Posterior cingulate gyrus (tissue), 11 donors: ENCODE results near the gene NEURL1B.

Experiments used
- DNase-seq, 10 donors: peaks; one replicate each; pipeline versions ENCODE4 v3.0.0 to v3.0.0-alpha.2; 2020 to 2021; ENCODE audit warnings: mixed read lengths in 3 of 10
- intact Hi-C: fragments of 100-400 bp; cut with DNase I; formaldehyde crosslinking; loops from one replicate; pipeline ENCODE4 v1.15.1; 2023

The NEURL1B gene

DNA sequence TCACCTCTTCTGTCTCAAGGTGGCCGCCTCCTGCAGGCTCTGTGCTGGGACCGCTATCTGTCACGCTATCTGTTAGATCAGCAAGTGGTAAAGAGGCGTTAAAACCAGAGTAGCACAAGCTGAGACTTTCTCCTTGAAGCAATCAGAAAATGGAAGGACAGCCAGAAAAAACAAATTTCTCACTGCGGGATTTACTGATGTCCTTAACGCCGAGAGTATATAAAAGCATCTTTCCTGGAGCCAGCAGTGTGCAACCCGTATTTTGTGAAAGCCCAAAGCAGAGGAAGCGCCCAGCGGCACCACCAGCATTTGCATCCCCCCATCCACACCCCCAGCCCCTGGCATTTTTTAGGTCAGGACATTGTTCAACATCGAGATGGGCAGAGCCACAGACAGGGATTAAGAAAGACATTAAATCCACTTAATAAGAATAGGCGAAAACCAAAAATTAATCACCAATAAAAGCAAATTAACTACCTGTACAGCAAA lies 81.3 kb downstream of the NEURL1B start:
- intact Hi-C loops, result loop anchor here (2.0 kb wide), 1 partner anchor 48 kb away; the partner anchor contains the start of gene DUSP1
- DNase-seq, result peak in 1 of 10 donors; percentile 40

DNA sequence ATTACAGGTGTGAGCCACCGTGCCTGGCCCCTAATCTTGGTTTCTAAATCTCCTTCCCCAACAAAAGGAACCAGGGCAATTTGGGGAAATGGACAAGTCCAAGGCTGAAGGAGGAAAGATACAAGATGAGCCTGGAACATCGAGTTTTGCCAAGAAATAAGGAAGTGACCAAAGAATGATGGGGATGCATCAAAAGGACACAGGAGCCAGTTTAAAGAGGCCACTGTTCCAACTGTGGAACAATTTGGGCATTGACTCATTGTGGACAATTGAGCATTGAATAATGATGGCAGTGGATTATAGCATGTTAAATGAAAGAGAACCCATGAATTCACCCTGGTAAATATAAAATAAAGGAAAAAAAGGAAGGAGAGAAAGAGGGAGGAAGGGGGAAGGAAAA lies 82.4 kb downstream of the NEURL1B start:
- DNase-seq, result no peak

DNA sequence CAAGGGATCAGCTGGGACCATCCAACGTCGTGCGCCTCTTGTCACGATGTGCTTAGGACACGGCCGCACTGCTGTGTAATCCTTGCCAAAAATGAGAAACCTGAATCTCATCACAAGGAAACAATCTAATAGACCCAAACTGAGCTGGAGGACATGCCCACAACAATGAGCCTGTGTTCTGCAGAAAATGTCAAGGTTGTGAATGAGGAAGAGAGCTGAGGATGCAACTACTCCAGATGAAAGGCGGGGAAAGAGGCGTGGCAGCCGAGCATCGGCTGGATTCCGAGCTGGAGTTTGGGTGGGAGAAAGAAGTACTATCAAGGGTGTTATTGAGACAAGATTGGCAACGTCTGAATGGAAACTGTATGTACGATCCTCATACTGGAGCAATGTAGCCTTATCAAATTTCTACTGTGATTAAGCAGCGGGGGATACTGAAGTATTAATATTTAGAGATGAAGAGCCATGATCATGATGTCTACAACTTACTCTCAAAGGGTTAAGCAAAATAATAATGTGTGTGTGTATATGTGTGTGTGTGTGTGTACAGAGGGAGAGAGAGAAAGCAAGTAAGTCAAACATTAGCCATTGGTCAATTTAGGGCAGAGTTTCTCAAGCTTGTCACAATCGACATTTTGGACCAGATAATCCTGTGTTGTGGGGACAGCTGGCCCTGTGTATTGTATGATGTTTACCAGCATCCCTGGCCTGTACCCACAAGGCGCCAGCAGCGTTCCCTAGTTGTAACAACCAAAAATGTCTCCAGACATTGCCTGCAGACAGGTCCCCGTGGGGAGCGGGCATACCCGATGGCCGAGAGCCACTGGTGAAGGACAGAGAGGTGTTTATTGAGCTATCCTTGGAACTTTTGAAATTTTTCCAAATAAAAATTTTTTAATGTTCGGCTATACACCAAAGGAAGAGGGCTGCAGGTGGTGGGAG lies 83.5 kb downstream of the NEURL1B start:
- peak in 4 of 10 donors; percentile 26 to 87 (median 55) for DNase-seq
- intact Hi-C loops, result no loop called here

More for the DNA sequence above, 82.4 kb downstream of the NEURL1B start:
- intact Hi-C loops, result loop anchor here (2.0 kb wide), 1 partner anchor 47 kb away; the partner anchor contains the start of gene DUSP1

DNA sequence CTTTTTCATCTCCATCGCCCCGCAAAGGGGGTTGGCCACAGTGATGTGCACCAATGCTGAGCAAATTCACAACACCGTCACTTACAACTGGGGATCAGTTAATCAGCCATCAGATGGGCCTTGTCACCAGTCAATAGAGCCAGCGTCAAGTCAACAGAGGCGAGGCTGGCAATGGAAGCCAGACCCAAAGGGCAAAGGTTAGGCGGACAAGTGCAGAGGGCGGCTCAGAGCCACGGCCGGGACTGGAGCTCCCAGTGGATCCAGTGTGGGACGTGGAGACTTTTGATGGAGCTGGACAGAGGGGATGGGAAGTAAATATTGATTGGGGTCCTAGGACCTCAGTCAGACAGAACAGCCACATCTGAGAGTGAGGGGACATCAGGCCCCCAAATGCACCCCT lies 84.2 kb downstream of the NEURL1B start:
- intact Hi-C loops, result no loop called here
- peak in 2 of 10 donors; percentile 49 to 77 for DNase-seq

DNA sequence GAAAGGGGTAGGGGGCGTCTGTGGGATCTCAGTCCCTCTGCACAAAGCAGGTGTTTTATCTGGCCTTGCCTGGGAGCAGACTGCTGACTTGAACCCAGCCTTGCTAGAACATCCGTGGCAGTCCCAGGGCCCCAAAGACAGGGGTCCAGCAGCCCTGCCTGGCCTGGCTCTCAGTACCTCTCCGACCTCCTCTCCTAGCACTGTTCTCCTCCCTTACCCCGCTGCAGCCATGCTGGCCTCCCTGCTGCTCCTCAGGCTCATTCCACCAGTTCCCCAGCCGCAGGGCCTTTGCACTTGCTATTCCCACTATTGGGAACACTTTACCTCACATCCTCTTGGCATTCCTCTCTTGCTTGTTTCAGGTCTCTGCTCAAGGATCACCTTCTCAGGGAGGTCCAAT lies 84.7 kb downstream of the NEURL1B start:
- intact Hi-C loops, result no loop called here
- DNase-seq, result peak in 2 of 10 donors; percentile 34 to 53

DNA sequence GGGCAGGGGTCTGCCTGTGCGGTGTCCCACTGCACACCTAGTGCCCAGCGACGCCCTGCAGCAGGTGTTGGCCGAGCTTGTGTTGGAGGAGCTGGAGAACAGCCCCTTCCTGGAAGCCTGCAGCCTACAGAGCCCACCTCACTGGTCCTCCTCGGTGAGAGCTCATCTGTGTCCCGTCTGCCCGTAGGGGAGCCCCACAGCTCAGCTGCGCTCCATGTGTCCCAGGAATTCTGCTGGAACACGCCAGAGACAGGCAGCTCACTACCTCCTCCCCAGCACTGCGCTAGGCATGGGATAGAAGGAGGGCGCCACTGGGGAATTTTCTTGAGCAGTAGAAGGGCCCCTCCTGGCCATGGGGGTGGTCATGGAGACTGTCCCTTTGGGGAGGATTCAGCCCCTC lies 85.9 kb downstream of the NEURL1B start:
- intact Hi-C loops, result no loop called here
- DNase-seq, result peak in 1 of 10 donors; percentile 59

DNA sequence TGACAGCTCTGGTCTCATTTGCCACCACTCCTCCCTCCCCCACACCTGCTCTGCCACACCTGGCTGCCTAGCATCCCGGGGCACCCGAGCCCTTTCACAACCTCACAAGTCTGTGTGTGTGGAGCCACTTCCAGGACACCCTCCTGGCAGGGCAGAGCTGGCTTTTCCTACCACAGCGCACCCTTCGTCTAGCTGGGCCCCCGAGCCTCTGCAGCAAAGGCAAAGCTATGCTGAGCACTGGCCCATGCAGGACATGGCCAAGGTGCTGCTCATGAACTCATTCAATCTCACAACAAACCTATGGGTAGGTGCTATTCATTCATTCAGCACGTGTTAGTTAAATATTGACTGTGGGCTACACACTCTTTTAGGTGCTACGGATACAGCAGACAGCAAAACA lies 86.5 kb downstream of the NEURL1B start:
- peak in 2 of 10 donors; percentile 54 to 66 for DNase-seq

DNA sequence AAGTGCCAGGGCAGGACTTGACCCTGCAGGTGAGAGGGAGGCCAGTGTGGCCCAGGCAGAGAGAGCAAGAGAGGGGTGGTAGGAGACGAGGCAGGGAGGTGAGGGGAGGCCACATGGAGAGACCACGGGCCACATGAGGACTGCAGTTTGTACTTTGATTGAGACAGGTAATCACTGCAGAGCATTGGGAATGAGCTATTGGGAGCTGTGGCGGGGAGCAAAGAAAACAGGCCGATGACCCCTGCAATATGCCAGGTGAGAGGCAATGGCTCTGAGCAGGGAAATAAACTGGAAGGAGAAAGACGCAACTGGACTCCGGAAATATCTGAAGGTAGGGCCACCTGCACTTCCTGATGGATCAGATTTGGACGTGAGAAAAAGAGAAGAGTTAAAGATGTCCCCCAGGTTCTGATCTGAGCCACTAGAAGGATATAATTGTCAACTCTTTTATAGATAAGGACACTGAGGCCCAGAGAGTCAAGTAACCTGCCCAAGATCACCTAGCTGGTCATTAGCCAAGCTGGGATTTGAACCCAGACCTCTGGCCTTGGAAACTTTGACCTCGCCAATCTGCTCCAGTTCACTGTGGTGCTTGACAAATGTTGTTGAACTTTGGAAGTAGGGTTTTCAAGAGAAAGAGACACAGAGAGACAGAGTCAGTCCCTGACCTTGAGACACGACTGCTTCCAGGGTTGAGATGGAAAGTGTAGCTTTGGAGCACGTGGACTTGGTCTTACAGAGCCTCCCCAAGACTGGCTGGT lies 87.6 kb downstream of the NEURL1B start:
- intact Hi-C loops, result no loop called here
- DNase-seq, result peak in 2 of 10 donors; percentile 37 to 47

More for the DNA sequence above, 86.5 kb downstream of the NEURL1B start:
- intact Hi-C loops, result no loop called here

DNA sequence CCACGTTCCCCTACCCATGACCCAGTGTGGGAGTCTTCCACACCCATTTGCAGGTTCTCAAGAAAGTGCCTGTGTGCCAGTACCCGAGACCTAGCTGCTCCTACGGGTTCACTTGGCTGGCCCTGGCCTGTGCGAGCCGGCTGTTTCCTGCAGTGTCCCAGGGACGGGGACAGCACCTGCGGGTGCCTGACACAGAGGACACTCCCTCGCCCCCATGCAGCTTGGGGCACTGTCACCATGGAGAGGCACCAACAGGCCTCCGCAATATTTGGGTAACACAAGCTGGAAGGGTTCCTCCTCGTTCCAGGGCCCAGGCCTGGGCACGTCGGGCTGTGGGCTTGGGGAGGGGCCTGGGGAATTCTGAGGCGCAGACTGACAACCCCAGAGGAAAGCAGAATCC lies 88.5 kb downstream of the NEURL1B start:
- peak in 2 of 10 donors; percentile 63 to 75 for DNase-seq
- intact Hi-C loops, result no loop called here

DNA sequence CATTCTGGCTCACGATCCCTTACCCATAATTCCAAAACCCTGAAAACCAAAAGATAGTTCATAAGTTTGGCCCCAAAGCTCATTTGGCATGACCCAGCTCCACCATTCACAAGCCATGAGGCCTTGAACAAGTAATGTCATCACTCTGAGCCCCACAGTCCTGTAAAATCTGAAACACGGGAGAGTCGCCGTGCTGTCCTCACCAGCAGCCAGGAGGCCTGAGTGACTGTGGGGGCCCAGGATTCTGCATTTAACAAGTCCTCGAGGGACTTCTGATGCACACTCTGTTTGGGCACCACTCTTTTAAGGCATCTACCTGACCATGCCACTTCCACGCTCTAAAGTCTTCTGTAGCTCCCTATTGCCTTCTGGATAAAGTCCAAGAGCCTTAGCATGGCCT lies 89.2 kb downstream of the NEURL1B start:
- DNase-seq, result peak in 1 of 10 donors; percentile 46
- intact Hi-C loops, result no loop called here

DNA sequence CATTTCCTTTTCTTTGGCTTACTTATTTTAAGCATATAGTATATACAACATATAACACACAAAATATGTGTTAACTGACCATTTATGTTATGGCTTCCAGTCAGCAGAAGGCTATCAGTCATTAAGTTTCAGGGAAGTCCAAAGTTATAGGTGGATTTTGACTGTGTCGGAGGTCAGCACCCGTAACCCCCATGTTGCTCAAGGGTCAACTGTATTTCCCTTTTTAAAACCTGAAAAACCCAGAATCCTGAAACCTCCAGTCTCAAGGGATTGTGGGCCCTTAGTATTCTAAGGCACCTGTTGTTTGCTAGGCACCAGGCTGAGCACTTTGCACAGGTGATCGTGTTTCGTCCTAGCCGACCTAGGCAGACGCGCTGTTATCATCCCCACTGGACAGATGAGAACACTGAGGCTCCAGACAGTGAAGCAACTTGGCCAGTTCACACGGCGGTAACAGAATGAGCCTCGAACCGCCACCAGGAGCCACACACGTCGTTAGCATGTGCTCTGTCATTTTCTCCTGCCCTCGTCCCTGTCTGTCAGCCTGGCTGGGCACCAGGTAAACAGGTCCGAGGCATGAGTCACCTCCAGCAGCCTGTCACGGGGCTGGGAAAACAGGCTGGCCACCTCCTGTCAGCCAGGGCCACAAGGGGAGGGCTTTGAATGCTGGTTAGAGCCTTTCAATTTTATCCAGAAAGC lies 90.1 kb downstream of the NEURL1B start:
- DNase-seq, result peak in 2 of 10 donors; percentile 56
- intact Hi-C loops, result no loop called here

DNA sequence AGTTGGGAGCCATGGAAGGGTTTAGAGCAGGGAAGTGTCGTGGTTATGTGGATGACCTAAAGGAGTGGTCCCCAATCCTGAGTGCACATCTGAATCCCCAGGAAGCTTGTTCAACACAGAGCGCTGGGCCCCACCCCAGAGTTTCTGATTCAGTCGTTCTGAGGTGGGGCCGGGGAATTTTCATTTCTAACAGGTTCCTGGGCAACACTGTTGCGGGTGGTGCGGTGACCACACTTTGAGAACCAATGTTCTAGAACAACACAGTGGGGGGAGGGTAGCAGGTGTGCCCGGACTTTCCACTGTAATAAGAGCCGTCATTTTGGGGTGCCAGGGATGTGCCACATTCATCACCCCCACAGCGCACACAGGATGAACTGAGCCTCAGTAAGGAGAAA lies 90.6 kb downstream of the NEURL1B start:
- DNase-seq, result peak in 2 of 10 donors; percentile 34 to 35
- intact Hi-C loops, result no loop called here

DNA sequence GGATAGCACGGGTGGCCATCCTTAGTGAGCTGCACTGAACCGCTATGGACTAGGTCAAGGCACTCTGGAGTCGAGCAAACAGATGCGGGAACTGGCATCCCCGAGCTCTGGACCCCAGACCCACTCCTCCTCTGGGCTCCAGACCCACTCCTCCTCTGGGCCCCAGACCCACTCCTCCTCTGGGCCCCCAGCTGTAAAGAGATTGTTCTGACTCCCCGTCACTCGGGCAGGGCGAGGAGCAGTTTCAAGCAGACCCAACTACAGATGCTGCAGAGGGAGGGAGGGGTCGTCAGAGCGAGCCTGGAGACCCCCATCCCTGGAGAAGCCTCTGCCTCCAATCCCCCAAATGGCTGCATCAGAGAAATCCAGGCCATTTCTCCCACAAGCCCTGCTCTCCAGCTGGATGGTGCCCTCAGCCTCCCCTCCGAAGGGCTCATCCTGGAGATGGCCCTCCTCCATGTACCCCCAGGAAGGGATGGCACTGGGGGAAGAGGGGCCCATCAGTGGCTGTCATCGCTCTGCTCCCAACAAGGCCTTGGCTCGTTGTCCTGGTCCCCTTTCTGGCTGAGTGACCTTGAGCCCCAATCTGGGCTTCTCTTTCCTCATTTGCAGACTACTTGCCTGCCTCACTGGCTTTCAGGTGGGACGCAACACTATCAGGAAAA lies 91.3 kb downstream of the NEURL1B start:
- intact Hi-C loops, result no loop called here
- peak in 2 of 10 donors; percentile 44 to 49 for DNase-seq

DNA sequence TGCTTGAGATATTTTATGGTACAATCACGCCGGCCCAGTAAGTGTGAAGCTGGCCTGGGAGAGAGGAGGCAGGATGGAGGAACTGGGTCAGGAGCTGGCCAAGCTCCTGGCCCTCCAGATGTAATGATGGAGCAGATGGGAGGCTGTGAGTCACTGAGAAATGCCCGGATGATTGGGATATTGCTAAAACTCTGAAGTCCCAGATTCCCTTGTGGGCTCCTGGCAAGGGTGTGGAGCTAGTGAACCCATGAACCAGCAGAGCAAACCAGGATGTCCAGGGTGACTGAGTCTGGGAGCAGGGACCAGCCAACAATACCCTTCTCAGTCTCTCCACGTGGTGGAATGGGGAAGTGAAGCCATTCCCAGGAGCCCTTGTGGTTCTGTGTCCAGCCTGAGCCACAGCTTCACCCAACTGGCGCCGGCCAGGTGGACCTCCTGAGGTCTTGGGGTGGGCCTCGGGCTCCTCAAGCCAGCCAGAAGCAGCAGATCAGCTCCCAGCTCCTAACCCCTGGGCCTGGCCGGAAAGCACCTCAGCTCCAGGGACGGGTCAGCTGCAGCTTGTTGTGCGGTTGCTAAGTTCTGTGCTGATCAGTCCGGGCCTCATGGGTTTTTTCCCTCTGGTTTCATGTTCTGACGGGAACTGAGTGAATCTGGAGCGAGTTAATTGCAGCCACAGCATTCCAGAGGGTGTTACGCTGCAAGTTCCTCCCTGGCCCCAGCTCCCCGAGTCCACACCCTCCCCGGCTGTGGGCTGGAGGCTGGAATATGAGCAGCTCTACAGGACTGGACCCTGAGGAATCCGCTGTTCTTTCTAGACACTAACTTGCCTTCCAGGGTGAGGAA lies 92.3 kb downstream of the NEURL1B start:
- peak in 2 of 10 donors; percentile 69 to 72 for DNase-seq
- intact Hi-C loops, result no loop called here

DNA sequence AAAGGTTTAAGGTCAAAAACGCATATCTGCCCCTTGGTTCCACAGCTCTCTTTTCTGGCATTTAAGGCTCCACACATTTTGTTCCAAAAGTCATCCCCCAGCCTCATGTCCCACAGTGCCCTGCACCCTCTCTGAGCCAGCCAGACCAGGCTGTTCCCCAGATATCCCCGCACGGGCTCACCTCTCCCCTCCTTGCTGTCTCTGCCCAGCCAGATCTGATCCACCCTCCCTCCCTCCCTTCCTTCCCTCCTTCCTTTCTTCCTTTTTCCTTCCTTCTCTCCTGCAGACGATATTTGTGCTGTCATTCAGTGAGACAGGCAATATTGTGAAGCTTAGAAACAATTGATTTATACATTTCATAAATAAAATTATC lies 92.9 kb downstream of the NEURL1B start:
- peak in 2 of 10 donors; percentile 15 to 68 for DNase-seq
- intact Hi-C loops, result no loop called here

DNA sequence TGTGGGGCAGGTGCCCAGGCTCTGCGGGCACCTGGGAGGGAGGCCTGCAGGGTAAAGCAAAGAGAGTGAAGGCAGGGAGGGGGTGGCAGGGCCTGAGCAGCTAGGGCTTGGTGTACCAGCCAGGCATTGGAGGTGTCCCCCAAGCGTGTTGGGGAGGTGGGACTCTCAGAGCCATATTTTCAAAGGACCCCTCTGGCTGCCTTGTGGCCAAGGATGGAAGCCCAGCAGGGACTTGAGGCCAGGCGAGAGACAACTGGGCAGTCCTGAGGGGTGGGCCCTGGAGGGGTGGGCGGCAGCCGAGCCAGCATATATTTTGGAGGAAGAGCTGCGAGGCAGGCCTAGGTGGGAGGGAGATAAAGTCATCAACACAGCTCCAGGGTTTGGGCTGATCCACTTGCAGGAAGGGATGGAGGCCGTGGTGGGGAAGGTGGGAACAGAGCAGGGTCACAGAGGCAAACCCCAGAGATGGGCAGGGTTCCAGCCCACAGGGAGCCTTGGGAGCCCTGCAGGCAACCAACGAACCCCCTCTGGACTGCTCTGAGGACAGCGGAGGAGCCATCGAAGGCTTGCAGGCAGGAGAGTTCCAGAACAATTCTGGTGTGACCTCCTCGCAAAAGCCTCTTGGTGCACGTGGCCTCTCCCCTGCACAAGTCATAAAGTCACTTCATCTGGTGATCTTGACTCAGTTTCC lies 94.2 kb downstream of the NEURL1B start:
- peak in 2 of 10 donors; percentile 52 to 58 for DNase-seq
- intact Hi-C loops, result no loop called here

DNA sequence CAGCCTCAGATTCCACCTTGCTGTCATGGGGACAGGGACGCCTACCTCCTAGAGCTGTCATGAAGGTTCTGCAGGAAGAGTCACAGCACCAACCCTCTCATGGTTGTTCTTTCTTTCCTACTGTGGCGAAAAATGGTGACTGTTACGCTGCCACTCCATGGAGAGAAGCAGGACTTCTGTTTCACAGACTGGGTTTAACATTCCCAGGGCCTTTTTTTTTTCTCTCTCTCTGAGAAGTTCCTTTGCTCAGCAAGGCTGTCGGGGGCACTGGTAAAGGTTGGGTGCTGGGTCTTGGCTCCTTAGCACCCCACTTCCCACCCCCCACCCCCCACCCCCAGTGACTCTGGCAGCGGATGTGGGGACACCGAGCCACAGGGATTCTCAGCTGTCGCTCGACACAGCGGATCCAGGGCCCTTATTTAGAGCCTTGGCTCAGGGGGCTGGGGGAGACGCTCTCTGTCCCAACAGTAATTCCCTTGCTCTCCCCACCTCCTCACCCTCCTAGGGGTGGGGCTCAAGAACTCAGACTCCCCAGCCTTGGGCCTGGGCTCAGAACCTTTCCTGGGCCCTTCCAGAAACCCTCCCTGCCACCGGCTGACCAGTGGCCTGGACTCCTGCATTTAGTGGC lies 95.6 kb downstream of the NEURL1B start:
- peak in 2 of 10 donors; percentile 30 to 36 for DNase-seq
- intact Hi-C loops, result no loop called here

DNA sequence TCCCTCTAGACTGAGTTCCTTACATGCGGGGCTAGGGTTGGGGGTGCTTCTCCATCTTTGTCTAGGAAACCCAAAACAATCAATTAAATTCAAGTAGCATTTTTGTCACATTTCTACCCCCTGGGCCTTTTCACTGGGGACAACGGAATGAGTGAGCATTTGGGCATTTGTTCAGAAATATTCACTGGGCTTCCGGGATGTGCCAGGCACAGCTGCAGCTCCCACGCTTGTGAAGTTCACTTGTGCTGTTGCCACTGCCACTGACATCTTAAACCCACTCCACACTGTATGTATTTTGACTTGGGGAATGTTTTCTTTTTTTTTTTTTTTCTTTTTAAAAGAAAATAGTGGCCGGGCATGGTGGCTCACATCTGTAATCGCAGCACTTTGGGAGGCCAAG lies 98.3 kb downstream of the NEURL1B start:
- DNase-seq, result peak in 2 of 10 donors; percentile 49 to 55
- intact Hi-C loops, result no loop called here
